PC-9 (cell line): Measurements from ENCODE around the gene AKR1B1. TPM values are rescaled to one million over a fixed set of nuclear protein-coding genes. Genes with fewer than 3 reads are reported as not detected.

Experiments used
- BruUV-seq: library from RNA; stranded (reverse); fragments of 400-500 nt; replicated peaks from 2 replicates; lab custom pipeline; 2021; lab: Mats Ljungman, UMichigan
- CTCF ChIA-PET: fragments of 300-600 bp; sonication (Branson Sonifier 250); formaldehyde crosslinking; loops from one replicate; lab custom pipeline; 2022; ENCODE audit warnings: antibody characterized with exemption; lab: Charles Lee
- POLR2A ChIA-PET: fragments of 300-600 bp; sonication (Branson Sonifier 250); formaldehyde crosslinking; loops from one replicate; lab custom pipeline; 2022; ENCODE audit warnings: antibody characterized with exemption; ENCODE audit not compliant: unreplicated experiment; lab: Charles Lee
- DNase-seq, 2 experiments: peaks; one replicate each; pipeline versions ENCODE4 v3.0.0 to v3.0.0-alpha.2; 2015 to 2022; ENCODE audit warnings: mixed read lengths in 1 of 2
- H2AFZ ChIP-seq: fragments of 200-600 bp; sonication (generic); 2 replicates; pipeline ENCODE4 v1.8.1; 2017; ENCODE audit warnings: antibody characterized with exemption
- H3F3A ChIP-seq: fragments of 200-600 bp; sonication (generic); 2 replicates; pipeline ENCODE4 v1.8.1; 2017; ENCODE audit warnings: antibody characterized with exemption, mild to moderate bottlenecking, low read depth; ENCODE audit not compliant: insufficient read depth
- H3K27ac ChIP-seq: fragments of 200-600 bp; sonication (generic); 2 replicates; pipeline ENCODE4 v1.6.1; 2016; ENCODE audit warnings: mixed run types
- H3K27me3 ChIP-seq: fragments of 200-600 bp; sonication (generic); 2 replicates; pipeline ENCODE4 v1.6.1; 2016; ENCODE audit warnings: low read depth, mixed run types; ENCODE audit not compliant: insufficient read depth
- H3K36me3 ChIP-seq: fragments of 200-600 bp; sonication (generic); 2 replicates; pipeline ENCODE4 v1.6.1; 2016; ENCODE audit warnings: low read depth, mixed run types
- H3K4me1 ChIP-seq: fragments of 200-600 bp; sonication (generic); replicated peaks from 2 replicates; pipeline ENCODE4 v1.6.1; 2016; ENCODE audit warnings: mixed run types; ENCODE audit not compliant: insufficient read depth
- H3K4me2 ChIP-seq: fragments of 200-600 bp; sonication (generic); 2 replicates; pipeline ENCODE4 v1.6.1; 2017; ENCODE audit warnings: mixed run types
- H3K4me3 ChIP-seq: fragments of 200-600 bp; sonication (generic); 2 replicates; pipeline ENCODE4 v1.6.1; 2016; ENCODE audit warnings: mixed run types
- H3K79me2 ChIP-seq: fragments of 200-600 bp; sonication (generic); 2 replicates; pipeline ENCODE4 v1.6.1; 2017; ENCODE audit warnings: low read depth, mixed run types
- H3K9me2 ChIP-seq: fragments of 200-600 bp; sonication (generic); 2 replicates; pipeline ENCODE4 v1.8.1; 2017; ENCODE audit warnings: mild to moderate bottlenecking; ENCODE audit not compliant: insufficient read depth
- H3K9me3 ChIP-seq: fragments of 200-600 bp; sonication (generic); 2 replicates; pipeline ENCODE4 v1.8.1; 2016; ENCODE audit warnings: low read depth; ENCODE audit not compliant: insufficient read depth
- H4K20me1 ChIP-seq: fragments of 200-600 bp; sonication (generic); 2 replicates; pipeline ENCODE4 v1.8.1; 2017; ENCODE audit not compliant: insufficient read depth
- CTCF ChIP-seq: fragments of 200-600 bp; sonication (generic); conservative IDR thresholded peaks from 2 replicates; pipeline ENCODE4 v1.6.1; 2017; ENCODE audit warnings: mixed run types, antibody characterized with exemption, mild to moderate bottlenecking, moderate library complexity
- EZH2 ChIP-seq: fragments of 200-600 bp; sonication (generic); IDR thresholded peaks from 2 replicates; pipeline ENCODE4 v1.8.0; 2017; ENCODE audit warnings: antibody characterized with exemption, low read depth
- intact Hi-C: fragments of 100-400 bp; cut with micrococcal nuclease; formaldehyde crosslinking; loops from one replicate; pipeline ENCODE4 v1.10.0; 2022; ENCODE audit not compliant: unreplicated experiment
- total RNA-seq: library from RNA; stranded (reverse); gene quantifications from 2 replicates; pipeline ENCODE4 v1.2.3, GENCODE V29; 2021

AKR1B1 gene
- total RNA-seq, 1 experiment from 2014 or later: 1,009 TPM

- Histone ChIP-seq H3K4me3 (no peak overlapping the region), H3K27me3 (no peaks in the 10 kb centered on the region), H3F3A (peaks cover 40% of the 10 kb centered on the region), H3K9me2 (no peaks in the 10 kb centered on the region), H2AFZ (no peak overlapping the region), H3K27ac (0 out of 2 replicates have a peak overlapping the region, but pooled peaks have one; percentile 0), H3K4me2 (0 out of 2 replicates have a peak overlapping the region, but pooled peaks have one; percentile 75), H3K36me3 (no peaks in the 10 kb centered on the region), H3K9me3 (peaks cover 4% of the 10 kb centered on the region; the same call in 1 of the 2 replicates), H4K20me1 (no peaks in the 10 kb centered on the region), H3K4me1 (peaks cover 93% of the 10 kb centered on the region), H3K79me2 (no peaks in the 10 kb centered on the region)
- intact Hi-C loops: no loop called here
- no peak for DNase-seq
- ChIA-PET POLR2A (no interaction called here), CTCF (no interaction called here)
- TF ChIP-seq CTCF (no peak), EZH2 (no peak)
- no TSS peak for BruUV-seq
Observed at GRCh38 chr7:134477954-134478353, 19.1 kb upstream of the AKR1B1 start.

DNA sequence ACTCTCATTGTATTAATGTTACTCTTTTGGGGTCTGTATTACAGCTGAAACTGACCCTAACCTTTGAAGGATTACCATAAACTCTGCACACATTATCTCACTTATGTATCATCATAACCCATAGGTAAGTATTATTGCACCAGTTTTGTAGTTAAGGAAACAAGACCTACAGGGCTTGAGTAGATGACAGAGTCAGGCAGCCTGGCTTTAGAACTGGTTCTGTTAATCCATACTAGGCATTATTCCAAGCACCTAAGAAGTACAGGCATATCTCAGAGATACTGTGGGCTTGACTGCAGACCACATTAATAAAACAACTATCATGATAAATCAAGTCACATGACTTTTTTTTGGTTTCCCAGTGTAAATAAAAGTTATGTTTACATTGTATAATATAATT, 17.1 kb upstream of the AKR1B1 start:
- no peak overlapping the region; the same call in 1 of the 2 replicates for H3K27ac ChIP-seq
- no peaks in the 10 kb centered on the region for H3K79me2 ChIP-seq
- no peaks in the 10 kb centered on the region; the same call in 1 of the 2 replicates for H3K36me3 ChIP-seq
- no TSS peak for BruUV-seq
- intact Hi-C loops: no loop called here
- no peak overlapping the region for H2AFZ ChIP-seq
- H3K9me2 ChIP-seq: no peaks in the 10 kb centered on the region
- peaks cover 98% of the 10 kb centered on the region for H3K4me1 ChIP-seq
- H3F3A ChIP-seq: peaks cover 50% of the 10 kb centered on the region
- no peak for TF ChIP-seq EZH2
- TF ChIP-seq CTCF: no peak
- CTCF ChIA-PET: no interaction called here
- no peak overlapping the region for H3K4me3 ChIP-seq
- no peaks in the 10 kb centered on the region for H4K20me1 ChIP-seq
- POLR2A ChIA-PET: no interaction called here
- no peak overlapping the region for H3K4me2 ChIP-seq
- no peak for DNase-seq
- H3K9me3 ChIP-seq: peaks cover 19% of the 10 kb centered on the region
- no peaks in the 10 kb centered on the region for H3K27me3 ChIP-seq

DNA sequence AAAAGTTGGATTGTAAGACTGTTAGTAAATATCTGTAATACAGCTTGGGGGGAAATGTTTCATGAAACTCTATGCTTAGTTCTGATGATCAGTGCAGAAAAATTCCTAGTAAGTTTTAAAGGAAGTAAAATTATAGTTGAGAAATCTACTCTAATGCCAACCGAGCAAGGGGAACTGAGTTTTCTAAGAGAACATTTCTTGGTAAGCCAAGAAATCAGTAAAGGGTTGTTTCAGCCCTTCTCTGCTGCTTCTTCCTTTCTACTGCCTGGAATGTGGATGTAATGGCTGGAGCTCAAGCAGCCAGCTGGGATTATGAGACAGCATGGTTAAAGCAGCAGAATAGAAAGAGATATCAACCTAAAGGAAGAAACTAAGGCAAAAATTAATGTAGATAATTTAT, 15.9 kb upstream of the AKR1B1 start:
- BruUV-seq: no TSS peak
- H3K4me2 ChIP-seq: peak overlapping the region; percentile 55
- no peak overlapping the region for H2AFZ ChIP-seq
- no peaks in the 10 kb centered on the region for H3K27me3 ChIP-seq
- DNase-seq: no peak
- POLR2A ChIA-PET: no interaction called here
- peak overlapping the region; percentile 2; the same call in 1 of the 2 replicates for H3K4me3 ChIP-seq
- peaks cover 31% of the 10 kb centered on the region for H3K9me3 ChIP-seq
- peaks cover 94% of the 10 kb centered on the region for H3K4me1 ChIP-seq
- TF ChIP-seq CTCF (no peak), EZH2 (no peak)
- H3K79me2 ChIP-seq: no peaks in the 10 kb centered on the region
- peak overlapping the region; percentile 94 for H3K27ac ChIP-seq
- intact Hi-C loops: no loop called here
- no peaks in the 10 kb centered on the region for H3K9me2 ChIP-seq
- CTCF ChIA-PET: no interaction called here
- H3K36me3 ChIP-seq: no peaks in the 10 kb centered on the region; the same call in 1 of the 2 replicates
- peaks cover 37% of the 10 kb centered on the region for H3F3A ChIP-seq
- no peaks in the 10 kb centered on the region for H4K20me1 ChIP-seq
